Neural crest cell (in vitro differentiated cells): ENCODE results near the gene POLR2M. TPM values are rescaled to one million over a fixed set of nuclear protein-coding genes. Genes with fewer than 3 reads are reported as not detected.

Source experiments
- DNase-seq: peaks from one replicate; pipeline ENCODE4 v3.0.0; 2021; ENCODE audit warnings: low read depth, mixed read lengths, low spot score
- H3K27ac Mint-ChIP-seq: one replicate; pipeline ENCODE4 v1.8.0; 2021; ENCODE audit warnings: mild to moderate bottlenecking, mixed read lengths; ENCODE audit not compliant: unreplicated experiment
- H3K27me3 Mint-ChIP-seq: 2 replicates; pipeline ENCODE4 v1.8.0; 2021; ENCODE audit warnings: low read depth, mild to moderate bottlenecking, mixed read lengths
- H3K36me3 Mint-ChIP-seq: 2 replicates; pipeline ENCODE4 v1.8.0; 2021; ENCODE audit warnings: low read depth, mild to moderate bottlenecking, mixed read lengths
- H3K4me1 Mint-ChIP-seq: 2 replicates; pipeline ENCODE4 v1.8.0; 2021; ENCODE audit warnings: mixed read lengths
- H3K4me3 Mint-ChIP-seq: one replicate; pipeline ENCODE4 v1.8.0; 2021; ENCODE audit warnings: mild to moderate bottlenecking, mixed read lengths
- H3K9me3 Mint-ChIP-seq: 2 replicates; pipeline ENCODE4 v1.8.0; 2021; ENCODE audit warnings: mixed read lengths
- total RNA-seq: library from RNA; stranded (reverse); gene quantifications from 2 replicates; pipeline ENCODE4 v1.2.1, GENCODE V29; 2021
- TF ChIP-seq, protein P1 (sequence below): fragments of 200-600 bp; sonication (generic); conservative IDR thresholded peaks from 2 replicates; pipeline ENCODE4 v1.5.0; 2021; ENCODE audit warnings: antibody characterized with exemption, mild to moderate bottlenecking

Gene POLR2M
- total RNA-seq, 1 donor from 2014 or later = 73.6 TPM

DNA sequence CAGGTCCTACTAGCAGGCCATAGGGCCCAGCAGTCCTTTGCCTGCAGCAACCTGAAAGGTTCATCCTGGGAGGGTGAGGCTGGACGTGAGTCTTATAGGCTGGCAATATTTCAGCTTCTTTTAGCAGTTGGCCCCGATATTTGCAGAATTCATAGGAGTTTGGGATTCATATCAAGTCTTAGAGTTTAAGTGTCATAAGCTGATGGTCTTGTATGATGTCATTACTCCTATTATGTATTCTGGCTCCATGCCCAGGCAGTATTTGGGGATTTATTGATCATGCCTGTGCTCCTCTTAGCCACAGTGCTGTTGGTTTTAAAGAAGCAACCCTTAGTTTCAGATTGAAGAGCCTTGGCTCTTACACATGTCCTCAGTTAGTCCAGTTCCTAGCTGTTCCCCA, 41.3 kb upstream of the POLR2M start:
- H3K4me1 Mint-ChIP-seq = peaks cover 4% of the 10 kb centered on the region
- TF ChIP-seq, protein P1, sequence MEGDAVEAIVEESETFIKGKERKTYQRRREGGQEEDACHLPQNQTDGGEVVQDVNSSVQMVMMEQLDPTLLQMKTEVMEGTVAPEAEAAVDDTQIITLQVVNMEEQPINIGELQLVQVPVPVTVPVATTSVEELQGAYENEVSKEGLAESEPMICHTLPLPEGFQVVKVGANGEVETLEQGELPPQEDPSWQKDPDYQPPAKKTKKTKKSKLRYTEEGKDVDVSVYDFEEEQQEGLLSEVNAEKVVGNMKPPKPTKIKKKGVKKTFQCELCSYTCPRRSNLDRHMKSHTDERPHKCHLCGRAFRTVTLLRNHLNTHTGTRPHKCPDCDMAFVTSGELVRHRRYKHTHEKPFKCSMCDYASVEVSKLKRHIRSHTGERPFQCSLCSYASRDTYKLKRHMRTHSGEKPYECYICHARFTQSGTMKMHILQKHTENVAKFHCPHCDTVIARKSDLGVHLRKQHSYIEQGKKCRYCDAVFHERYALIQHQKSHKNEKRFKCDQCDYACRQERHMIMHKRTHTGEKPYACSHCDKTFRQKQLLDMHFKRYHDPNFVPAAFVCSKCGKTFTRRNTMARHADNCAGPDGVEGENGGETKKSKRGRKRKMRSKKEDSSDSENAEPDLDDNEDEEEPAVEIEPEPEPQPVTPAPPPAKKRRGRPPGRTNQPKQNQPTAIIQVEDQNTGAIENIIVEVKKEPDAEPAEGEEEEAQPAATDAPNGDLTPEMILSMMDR = no peak

DNA sequence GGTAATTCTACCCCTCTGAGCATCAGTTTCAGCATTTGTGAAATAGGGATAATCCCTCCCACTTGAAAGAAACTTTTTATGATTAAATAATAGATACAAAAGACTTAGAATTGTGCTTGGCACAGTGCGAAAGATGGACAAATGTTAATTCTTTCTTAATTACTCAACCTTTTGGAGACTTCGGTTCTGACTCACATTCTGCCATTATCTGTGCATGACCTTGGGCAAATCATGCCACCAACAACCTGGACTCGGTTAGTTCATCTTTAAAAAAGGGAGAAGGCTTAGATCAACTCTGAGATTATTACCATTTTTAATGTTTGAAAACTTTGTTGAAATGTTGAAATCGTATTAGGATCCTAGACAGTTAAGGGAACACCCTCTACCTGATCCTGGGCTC, 40.6 kb upstream of the POLR2M start:
- Mint-ChIP-seq H3K4me1 (peaks cover 4% of the 10 kb centered on the region), H3K36me3 (no peaks in the 10 kb centered on the region), H3K9me3 (no peaks in the 10 kb centered on the region), H3K27me3 (peaks cover under 1% of the 10 kb centered on the region), H3K27ac (no peak overlapping the region), H3K4me3 (no peak overlapping the region)
- DNase-seq = no peak
- TF ChIP-seq, protein P1 = no peak

More for the DNA sequence above, 41.3 kb upstream of the POLR2M start:
- Mint-ChIP-seq H3K4me3 (no peak overlapping the region), H3K27me3 (peaks cover 3% of the 10 kb centered on the region), H3K36me3 (no peaks in the 10 kb centered on the region), H3K27ac (no peak overlapping the region), H3K9me3 (no peaks in the 10 kb centered on the region)
- DNase-seq = no peak

DNA sequence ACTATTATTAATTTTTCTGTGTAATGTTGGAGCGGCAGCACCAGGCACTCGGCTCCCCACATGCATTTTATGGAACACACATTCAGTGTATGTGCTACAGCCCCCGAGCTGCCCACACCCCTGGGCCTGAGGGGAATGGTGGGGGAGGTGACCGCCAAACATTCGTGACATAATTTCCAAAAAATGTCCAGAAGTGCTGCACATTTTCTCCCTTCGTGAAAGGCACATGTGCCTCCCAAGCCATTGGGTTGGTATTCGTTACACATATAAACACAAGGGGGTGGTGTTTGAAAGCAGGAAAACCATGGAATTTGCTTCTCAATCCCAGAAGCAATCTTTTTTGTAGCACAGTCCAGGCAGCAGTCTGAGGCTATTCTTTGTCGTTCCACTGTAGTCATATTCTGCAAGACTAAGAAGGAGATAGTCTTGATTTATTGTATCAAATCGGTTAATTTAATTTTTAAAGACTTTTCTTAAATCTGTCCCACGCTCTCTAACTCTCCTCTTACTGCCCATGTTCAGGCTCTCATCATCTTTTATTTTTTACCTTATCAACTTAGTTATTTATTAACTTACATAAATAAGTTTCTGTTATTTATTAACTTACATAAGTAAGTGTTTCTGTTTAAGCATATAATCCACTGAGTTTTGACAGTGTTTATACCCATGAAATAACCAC, 39.2 kb upstream of the POLR2M start:
- Mint-ChIP-seq H3K4me3 (no peak overlapping the region), H3K27ac (no peak overlapping the region), H3K9me3 (peaks cover 3% of the 10 kb centered on the region), H3K36me3 (no peaks in the 10 kb centered on the region), H3K27me3 (no peaks in the 10 kb centered on the region), H3K4me1 (peaks cover 4% of the 10 kb centered on the region)
- DNase-seq = no peak
- TF ChIP-seq, protein P1 = peak; percentile 49

DNA sequence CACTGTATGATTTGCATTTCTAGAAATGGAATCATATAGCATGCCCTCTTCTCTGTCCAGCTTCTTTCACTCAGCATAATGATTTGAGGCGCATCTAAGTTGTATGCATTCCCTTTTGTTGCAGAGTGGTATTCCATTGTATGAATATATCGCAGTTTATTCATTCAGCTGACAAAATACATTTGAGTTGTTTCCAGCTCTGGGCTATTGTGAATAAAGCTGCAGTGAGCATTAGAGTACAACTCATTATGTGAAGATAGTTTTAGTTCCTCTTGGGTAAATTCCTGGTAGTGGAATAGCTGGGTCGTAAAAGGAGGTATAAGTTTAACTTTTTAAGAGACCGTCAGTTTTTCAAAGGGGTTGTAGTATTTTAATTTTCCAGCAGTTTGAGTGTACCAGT, 38.5 kb upstream of the POLR2M start:
- TF ChIP-seq, protein P1 = no peak
- DNase-seq = no peak
- H3K4me1 Mint-ChIP-seq = peaks cover 4% of the 10 kb centered on the region
- no peaks in the 10 kb centered on the region for H3K36me3 Mint-ChIP-seq
- peaks cover 4% of the 10 kb centered on the region for H3K9me3 Mint-ChIP-seq
- no peak overlapping the region for H3K27ac Mint-ChIP-seq
- H3K4me3 Mint-ChIP-seq = no peak overlapping the region
- no peaks in the 10 kb centered on the region for H3K27me3 Mint-ChIP-seq

DNA sequence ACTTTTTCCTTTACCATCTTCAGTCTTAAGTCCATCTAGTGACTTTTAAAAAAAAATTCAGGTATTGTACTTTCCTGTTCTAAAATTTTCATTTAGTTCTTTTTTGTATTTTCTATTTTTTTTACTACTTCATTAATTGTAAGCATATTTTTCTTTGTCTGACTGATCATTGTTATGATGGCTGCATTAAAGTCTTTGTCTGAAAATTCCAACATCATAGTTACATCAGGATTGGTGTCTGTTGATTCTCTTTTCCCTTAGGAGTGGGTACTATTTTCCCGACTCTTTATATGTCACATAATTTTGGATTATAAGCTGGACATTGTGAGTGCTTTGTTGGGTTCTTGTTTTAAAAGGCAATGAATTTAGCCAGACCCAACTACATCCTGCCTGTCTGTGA, 34.9 kb upstream of the POLR2M start:
- H3K27ac Mint-ChIP-seq = no peak overlapping the region
- DNase-seq = no peak
- TF ChIP-seq, protein P1 = no peak
- no peaks in the 10 kb centered on the region for H3K27me3 Mint-ChIP-seq
- H3K4me3 Mint-ChIP-seq = no peak overlapping the region
- H3K36me3 Mint-ChIP-seq = no peaks in the 10 kb centered on the region
- peaks cover 4% of the 10 kb centered on the region for H3K4me1 Mint-ChIP-seq
- H3K9me3 Mint-ChIP-seq = peaks cover 4% of the 10 kb centered on the region
